Endothelial cell of umbilical vein (primary cell): Measurements from ENCODE around the gene WHRN.

ENCODE experiments used
- EZH2 ChIP-seq: IDR thresholded peaks from 2 replicates; pipeline ENCODE4 v1.6.1; 2012; ENCODE audit warnings: borderline replicate concordance, low read depth, mild to moderate bottlenecking, moderate library complexity, low read length, inconsistent platforms; ENCODE audit not compliant: severe bottlenecking
- MYC ChIP-seq: IDR thresholded peaks from one replicate; pipeline ENCODE4 v1.6.1; 2011; ENCODE audit warnings: mild to moderate bottlenecking, low read depth, low read length
- POLR2A ChIP-seq: IDR thresholded peaks from 2 replicates; pipeline ENCODE4 v1.6.1; 2012; ENCODE audit warnings: low read depth, mild to moderate bottlenecking, control low read depth, low read length

GRCh38 chr9:114518599-114519022 lies 13.3 kb upstream of the WHRN start:
- no peak for TF ChIP-seq MYC
- TF ChIP-seq EZH2, result no peak
- no peak for TF ChIP-seq POLR2A
